Keratinocyte (primary cell): ENCODE measurements around the gene KIFC3. TPM values are rescaled to one million over a fixed set of nuclear protein-coding genes. Genes with fewer than 3 reads are reported as not detected.

ENCODE experiments used
- DNase-seq: peaks from one replicate; pipeline ENCODE4 v3.0.0-alpha.2; 2011; ENCODE audit warnings: low read depth, missing footprints, low spot score
- FAIRE-seq: peaks from 2 replicates; lab custom pipeline; 2011; peaks lifted over from hg19 to GRCh38; lab: Jason Lieb, UNC
- H2AFZ ChIP-seq: 2 replicates; pipeline ENCODE4 v1.6.0; 2012; ENCODE audit warnings: low read length, control low read depth, inconsistent platforms; ENCODE audit not compliant: control insufficient read depth
- H3K27ac ChIP-seq: 2 replicates; pipeline ENCODE4 v1.5.1; 2011; ENCODE audit warnings: low read length; ENCODE audit not compliant: control insufficient read depth, insufficient read depth
- H3K27me3 ChIP-seq: 3 replicates; pipeline ENCODE4 v1.6.0; 2011; ENCODE audit warnings: low read length; ENCODE audit not compliant: control insufficient read depth, insufficient read depth; ENCODE audit errors: extremely low read depth
- H3K36me3 ChIP-seq, 2 experiments: 2 replicates in 1 of 2; 3 replicates in 1 of 2; pipeline ENCODE4 v1.5.1; 2011; ENCODE audit warnings: low read length in 2 of 2, mild to moderate bottlenecking in 1 of 2; ENCODE audit not compliant: control insufficient read depth in 2 of 2, insufficient read depth in 2 of 2; ENCODE audit errors: extremely low read depth in 1 of 2
- H3K4me1 ChIP-seq: 3 replicates; pipeline ENCODE4 v1.5.1; 2011; ENCODE audit warnings: low read length; ENCODE audit not compliant: control insufficient read depth, insufficient read depth; ENCODE audit errors: extremely low read depth
- H3K4me2 ChIP-seq: 3 replicates; pipeline ENCODE4 v1.6.0; 2011; ENCODE audit warnings: low read depth, low read length; ENCODE audit not compliant: control insufficient read depth, insufficient read depth; ENCODE audit errors: extremely low read depth
- H3K4me3 ChIP-seq, 3 experiments: fragments of 200-600 bp in 1 of 3; sonication (generic) in 1 of 3; 2 replicates in 2 of 3; 3 replicates in 1 of 3; pipeline ENCODE4 v1.5.1; 2011 to 2016; ENCODE audit warnings: low read length in 3 of 3, mild to moderate bottlenecking in 3 of 3, control low read depth in 2 of 3, inconsistent platforms in 1 of 3, low read depth in 1 of 3, mixed read lengths in 1 of 3, mixed run types in 1 of 3, moderate library complexity in 1 of 3; ENCODE audit not compliant: control insufficient read depth in 2 of 3, insufficient read depth in 2 of 3; ENCODE audit errors: extremely low read depth in 1 of 3
- H3K79me2 ChIP-seq: 2 replicates; pipeline ENCODE4 v1.6.0; 2012; ENCODE audit warnings: low read length; ENCODE audit not compliant: control insufficient read depth, insufficient read depth
- H3K9ac ChIP-seq: 3 replicates; pipeline ENCODE4 v1.6.0; 2011; ENCODE audit warnings: low read length; ENCODE audit not compliant: control insufficient read depth, insufficient read depth; ENCODE audit errors: extremely low read depth
- H3K9me1 ChIP-seq: 3 replicates; pipeline ENCODE4 v1.6.0; 2011; ENCODE audit warnings: low read length; ENCODE audit not compliant: control insufficient read depth, insufficient read depth; ENCODE audit errors: extremely low read depth
- H3K9me3 ChIP-seq: 2 replicates; pipeline ENCODE4 v1.5.1; 2012; ENCODE audit warnings: low read depth, low read length; ENCODE audit not compliant: control insufficient read depth
- H4K20me1 ChIP-seq: 3 replicates; pipeline ENCODE4 v1.6.0; 2011; ENCODE audit warnings: low read length; ENCODE audit not compliant: control insufficient read depth, insufficient read depth; ENCODE audit errors: extremely low read depth
- EZH2 ChIP-seq: IDR thresholded peaks from one replicate; pipeline ENCODE4 v1.6.1; 2012; ENCODE audit warnings: inconsistent platforms, mild to moderate bottlenecking, low read length, moderate library complexity
- dilution Hi-C: fragments of 300-500 bp; cut with MboI; formaldehyde crosslinking; loops from one replicate; pipeline ENCODE4 v1.7.0; 2020; ENCODE audit warnings: low sequenced_read_pairs; ENCODE audit not compliant: extremely low pct_ligation_motif_present
- polyA plus RNA-seq, 5 experiments: library from polyadenylated mRNA; depleted of rRNA in 3 of 5; stranded (reverse) in 3 of 5; stranded (forward) in 1 of 5; unstranded in 1 of 5; fragments of >200 nt; gene quantifications; 1 replicate in 1 of 5; 2 replicates in 3 of 5; 3 replicates in 1 of 5; pipeline versions ENCODE4 v1.2.1 to v1.2.3, GENCODE V29; 2011 to 2012; ENCODE audit warnings: missing spikeins in 2 of 5, low read depth in 1 of 5, low replicate concordance in 1 of 5
- TF ChIP-seq, protein P1 (sequence below), 3 experiments: IDR thresholded peaks in 1 of 3; conservative IDR thresholded peaks in 1 of 3; optimal IDR thresholded peaks in 1 of 3; 2 replicates in 2 of 3; 3 replicates in 1 of 3; pipeline versions ENCODE3 to v1.5.1; 2011; ENCODE audit warnings: low read length in 3 of 3, mild to moderate bottlenecking in 3 of 3, moderate library complexity in 2 of 3, control low read depth in 1 of 3, inconsistent platforms in 1 of 3; ENCODE audit not compliant: insufficient read depth in 2 of 3; ENCODE audit errors: extremely low read depth in 1 of 3

Gene KIFC3
- polyA plus RNA-seq, 1 donor (not counting 4 experiments of a cell fraction or from before 2014, with no cell fraction given): 22.7 TPM

DNA sequence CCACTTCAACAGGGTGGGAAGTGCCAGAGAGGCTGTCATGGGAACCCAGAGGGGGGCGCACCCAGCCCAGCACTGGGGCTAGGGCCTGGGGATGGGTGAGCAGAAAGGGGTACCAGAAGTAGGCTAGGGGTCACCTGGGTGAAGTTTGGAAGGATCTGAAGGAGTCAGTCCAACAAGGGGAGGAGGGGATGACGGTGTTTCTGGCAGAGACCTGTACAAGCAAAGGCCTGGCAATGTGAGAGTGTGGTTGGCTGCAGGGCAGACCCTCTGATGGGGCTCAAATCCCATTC lies 80.1 kb downstream of the KIFC3 start:
- H3K9ac ChIP-seq: no peak overlapping the region
- FAIRE-seq (no peak), DNase-seq (no peak)
- no peak overlapping the region for H3K4me2 ChIP-seq
- H3K27ac ChIP-seq: no peak overlapping the region
- no peaks in the 10 kb centered on the region for H3K36me3 ChIP-seq
- no peaks in the 10 kb centered on the region for H3K79me2 ChIP-seq
- no peak overlapping the region for H3K4me3 ChIP-seq
- H3K4me1 ChIP-seq: no peaks in the 10 kb centered on the region
- no peak overlapping the region for H2AFZ ChIP-seq
- dilution Hi-C loops: no loop called here
- no peaks in the 10 kb centered on the region for H3K27me3 ChIP-seq
- no peaks in the 10 kb centered on the region for H4K20me1 ChIP-seq
- no peaks in the 10 kb centered on the region for H3K9me3 ChIP-seq
- TF ChIP-seq, protein P1, sequence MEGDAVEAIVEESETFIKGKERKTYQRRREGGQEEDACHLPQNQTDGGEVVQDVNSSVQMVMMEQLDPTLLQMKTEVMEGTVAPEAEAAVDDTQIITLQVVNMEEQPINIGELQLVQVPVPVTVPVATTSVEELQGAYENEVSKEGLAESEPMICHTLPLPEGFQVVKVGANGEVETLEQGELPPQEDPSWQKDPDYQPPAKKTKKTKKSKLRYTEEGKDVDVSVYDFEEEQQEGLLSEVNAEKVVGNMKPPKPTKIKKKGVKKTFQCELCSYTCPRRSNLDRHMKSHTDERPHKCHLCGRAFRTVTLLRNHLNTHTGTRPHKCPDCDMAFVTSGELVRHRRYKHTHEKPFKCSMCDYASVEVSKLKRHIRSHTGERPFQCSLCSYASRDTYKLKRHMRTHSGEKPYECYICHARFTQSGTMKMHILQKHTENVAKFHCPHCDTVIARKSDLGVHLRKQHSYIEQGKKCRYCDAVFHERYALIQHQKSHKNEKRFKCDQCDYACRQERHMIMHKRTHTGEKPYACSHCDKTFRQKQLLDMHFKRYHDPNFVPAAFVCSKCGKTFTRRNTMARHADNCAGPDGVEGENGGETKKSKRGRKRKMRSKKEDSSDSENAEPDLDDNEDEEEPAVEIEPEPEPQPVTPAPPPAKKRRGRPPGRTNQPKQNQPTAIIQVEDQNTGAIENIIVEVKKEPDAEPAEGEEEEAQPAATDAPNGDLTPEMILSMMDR (optimal IDR thresholded peaks at IDR 0.05 in 1 of 3, IDR thresholded peaks at IDR 0.05 in 1 of 3, conservative IDR thresholded peaks at IDR 0.05 in 1 of 3; ENCODE audit: extremely low read depth in 1 of 3, insufficient read depth in 2 of 3, low read length in 3 of 3): no peak
- no peak for TF ChIP-seq EZH2
- H3K9me1 ChIP-seq: no peaks in the 10 kb centered on the region

DNA sequence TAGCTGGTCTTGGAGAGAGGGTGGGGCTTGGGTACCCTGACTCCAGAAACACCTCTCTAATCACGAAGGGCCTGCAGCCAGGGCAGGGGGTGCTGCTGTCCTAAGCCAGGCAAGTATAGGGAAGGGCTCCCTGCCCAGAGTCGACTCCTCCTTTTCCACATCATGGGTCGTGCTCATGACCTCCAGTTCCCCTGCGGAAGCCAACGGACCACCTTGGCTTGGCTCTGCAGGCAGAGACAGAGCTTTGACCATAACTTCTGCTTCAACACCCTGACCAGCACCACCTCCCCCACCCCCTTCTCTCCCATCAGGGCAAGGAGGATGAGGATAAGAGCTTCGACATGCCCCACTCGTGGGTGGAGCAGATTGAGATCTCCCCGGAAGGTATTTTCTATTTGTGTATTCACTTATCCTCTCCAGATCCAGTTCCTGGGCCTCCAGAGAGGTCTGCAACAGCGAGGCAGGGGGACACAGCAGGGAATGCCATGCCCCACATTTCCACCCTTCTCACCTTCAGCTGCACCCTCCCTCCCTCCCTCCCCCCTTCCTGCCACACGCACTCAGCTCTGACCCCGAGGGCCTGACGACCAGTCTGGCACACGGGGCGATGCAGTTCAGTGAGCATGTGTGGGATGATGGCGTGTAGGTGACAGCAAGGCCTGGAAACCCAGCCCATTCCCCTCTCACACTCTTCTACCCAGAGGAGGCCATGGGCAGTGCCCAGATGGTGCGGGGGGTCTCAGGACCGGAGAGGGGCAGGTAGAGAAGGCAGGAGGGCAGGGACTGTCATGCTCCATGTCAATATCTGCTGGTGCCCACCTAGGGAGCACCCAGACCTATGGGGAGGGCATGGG lies 80.7 kb downstream of the KIFC3 start:
- no peak for FAIRE-seq
- dilution Hi-C loops: no loop called here
- H3K4me1 ChIP-seq: no peaks in the 10 kb centered on the region
- no peaks in the 10 kb centered on the region for H4K20me1 ChIP-seq
- H3K4me2 ChIP-seq: no peak overlapping the region
- no peaks in the 10 kb centered on the region for H3K79me2 ChIP-seq
- no peak for DNase-seq
- H3K9ac ChIP-seq: no peak overlapping the region
- no peak overlapping the region for H2AFZ ChIP-seq
- no peak overlapping the region for H3K27ac ChIP-seq
- H3K9me1 ChIP-seq: no peaks in the 10 kb centered on the region
- H3K36me3 ChIP-seq: no peaks in the 10 kb centered on the region
- no peaks in the 10 kb centered on the region for H3K9me3 ChIP-seq
- no peak overlapping the region for H3K4me3 ChIP-seq
- no peaks in the 10 kb centered on the region for H3K27me3 ChIP-seq
- TF ChIP-seq, protein P1 (optimal IDR thresholded peaks at IDR 0.05 in 1 of 3, IDR thresholded peaks at IDR 0.05 in 1 of 3, conservative IDR thresholded peaks at IDR 0.05 in 1 of 3; ENCODE audit: extremely low read depth in 1 of 3, insufficient read depth in 2 of 3, low read length in 3 of 3): no peak
- no peak for TF ChIP-seq EZH2
